AG20443 (cell line): ENCODE data around the gene ZNF823.
"Not testable (repeated sequence)": the region's sequence is repeated elsewhere in the genome, so short reads cannot be mapped to it uniquely, and the experiment has no call there.

Source experiments
- DNase-seq: peaks from one replicate; pipeline ENCODE4 v3.0.0; 2012; ENCODE audit warnings: low spot score, mixed read lengths

The ZNF823 gene

DNA sequence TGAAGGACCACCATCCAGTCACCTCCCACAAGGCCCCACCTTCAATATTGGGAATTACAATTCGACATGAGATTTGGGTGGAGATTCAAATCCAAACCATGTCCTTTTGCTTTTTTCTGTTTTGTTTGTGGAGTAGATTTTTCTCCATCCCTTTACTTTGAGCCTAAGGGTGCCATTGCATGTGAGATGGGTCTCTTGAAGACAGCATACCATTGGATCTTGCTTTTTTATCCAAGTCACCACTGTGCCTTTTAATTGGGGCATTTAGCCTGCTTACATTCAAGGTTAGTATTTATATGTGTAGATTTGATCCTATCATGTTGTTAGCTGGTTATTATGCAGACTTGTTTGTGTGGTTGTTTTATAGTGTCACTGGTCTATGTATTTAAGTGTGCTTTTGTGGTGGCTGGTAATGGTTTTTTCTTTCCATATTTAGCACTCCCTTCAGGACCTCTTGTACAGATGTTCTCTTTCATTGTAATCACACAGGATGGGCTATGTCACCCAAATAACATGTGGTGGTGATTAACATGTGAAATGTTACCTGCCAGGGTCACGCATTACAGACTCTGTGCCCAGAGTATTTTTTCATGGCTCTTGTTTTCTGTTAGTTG lies 58.0 kb downstream of the ZNF823 start:
- DNase-seq = no peak

DNA sequence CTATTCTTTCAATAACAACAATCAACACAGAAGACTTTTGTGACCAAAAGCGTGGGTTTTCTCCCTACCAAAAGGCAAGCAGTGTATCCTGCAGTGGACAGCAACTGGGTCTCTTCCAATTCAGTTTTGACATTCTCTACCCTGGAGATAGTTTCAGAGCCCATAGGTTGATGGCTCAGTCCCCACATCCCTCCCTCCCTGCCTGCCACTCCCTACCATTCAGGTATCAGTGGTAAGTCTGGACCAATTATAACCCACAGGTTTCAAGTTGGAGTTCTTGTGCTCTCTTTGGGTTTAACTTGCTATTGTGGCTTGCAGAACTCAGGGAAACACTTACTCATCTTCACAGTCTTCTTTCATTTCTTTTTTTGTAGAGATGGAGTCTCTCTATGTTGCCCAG lies 60.2 kb downstream of the ZNF823 start:
- DNase-seq = no peak

DNA sequence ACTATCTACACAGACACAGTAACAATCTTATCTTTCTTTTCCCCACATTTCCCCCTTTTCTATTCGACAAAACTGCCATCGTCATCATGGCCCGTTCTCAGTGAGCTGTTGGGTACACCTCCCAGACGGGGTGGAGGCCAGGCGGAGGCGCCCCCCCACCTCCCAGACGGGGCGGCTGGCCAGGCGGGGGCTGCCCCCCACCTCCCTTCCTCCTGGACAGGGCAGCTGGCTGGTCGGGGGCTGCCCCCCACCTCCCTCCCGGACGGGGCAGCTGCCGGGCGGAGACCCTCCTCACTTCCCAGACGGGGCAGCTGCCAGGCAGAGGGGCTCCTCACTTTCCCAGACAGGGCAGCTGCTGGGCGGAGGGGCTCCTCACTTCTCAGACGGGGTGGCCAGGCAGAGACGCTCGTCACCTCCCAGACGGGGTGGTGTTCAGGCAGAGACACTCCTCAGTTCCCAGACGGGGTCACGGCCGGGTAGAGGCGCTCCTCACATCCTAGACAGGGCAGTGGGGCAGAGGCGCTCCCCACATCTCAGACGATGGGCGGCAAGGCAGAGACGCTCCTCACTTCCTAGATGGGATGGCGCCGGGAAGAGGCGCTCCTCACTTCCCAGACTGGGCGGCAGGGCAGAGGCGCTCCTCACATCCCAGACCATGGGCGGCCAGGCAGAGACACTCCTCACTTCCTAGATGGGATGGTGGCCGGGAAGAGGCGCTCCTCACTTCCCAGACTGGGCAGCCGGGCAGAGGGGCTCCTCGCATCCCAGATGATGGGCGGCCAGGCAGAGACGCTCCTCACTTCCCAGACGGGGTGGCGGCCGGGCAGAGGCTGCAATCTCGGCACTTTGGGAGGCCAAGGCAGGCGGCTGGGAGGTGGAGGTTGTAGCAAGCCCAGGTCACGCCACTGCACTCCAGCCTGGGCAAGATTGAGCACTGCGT lies 61.8 kb downstream of the ZNF823 start:
- not testable (repeated sequence) for DNase-seq

DNA sequence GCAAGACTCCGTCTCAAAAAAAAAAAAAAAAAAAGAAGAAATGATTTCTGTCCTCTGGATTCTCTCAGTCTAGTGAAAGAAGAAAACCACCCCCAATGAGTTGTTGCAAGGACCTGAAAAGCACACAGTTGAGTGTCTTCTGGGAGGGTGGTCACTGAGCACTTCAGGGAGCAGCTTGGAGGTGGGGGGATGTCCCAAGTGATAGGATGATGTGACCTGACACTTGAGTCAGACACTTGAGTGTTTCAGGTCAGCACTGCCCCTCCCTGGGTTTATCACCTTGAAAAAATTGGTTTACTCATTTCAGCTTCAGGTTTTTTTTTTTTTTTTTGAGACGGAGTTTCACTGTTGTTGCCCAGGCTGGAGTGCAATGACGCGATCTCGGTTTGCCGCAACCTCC lies 63.2 kb downstream of the ZNF823 start:
- DNase-seq = no peak

DNA sequence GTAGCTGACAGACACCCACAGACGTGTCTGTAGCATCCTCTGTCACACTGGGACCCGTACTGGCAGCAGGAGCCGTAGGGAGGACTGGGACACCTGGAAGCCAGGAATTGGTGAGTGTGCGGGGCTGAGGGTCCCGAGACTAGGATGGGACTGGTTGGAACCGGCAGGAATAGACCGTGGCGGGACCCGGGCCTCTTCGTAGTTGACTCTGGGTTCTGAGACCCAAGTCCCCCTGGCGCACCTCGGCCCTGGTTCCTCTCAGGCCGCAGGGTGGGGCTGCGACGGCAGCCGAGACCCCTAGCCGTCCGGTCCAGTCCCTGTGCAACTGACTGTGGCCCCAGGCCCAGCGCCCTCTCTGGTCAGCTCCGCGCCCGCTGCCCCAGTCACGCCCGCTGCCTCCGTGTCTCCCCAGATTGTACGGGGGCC lies 64.7 kb downstream of the ZNF823 start:
- DNase-seq = peak; percentile 12

DNA sequence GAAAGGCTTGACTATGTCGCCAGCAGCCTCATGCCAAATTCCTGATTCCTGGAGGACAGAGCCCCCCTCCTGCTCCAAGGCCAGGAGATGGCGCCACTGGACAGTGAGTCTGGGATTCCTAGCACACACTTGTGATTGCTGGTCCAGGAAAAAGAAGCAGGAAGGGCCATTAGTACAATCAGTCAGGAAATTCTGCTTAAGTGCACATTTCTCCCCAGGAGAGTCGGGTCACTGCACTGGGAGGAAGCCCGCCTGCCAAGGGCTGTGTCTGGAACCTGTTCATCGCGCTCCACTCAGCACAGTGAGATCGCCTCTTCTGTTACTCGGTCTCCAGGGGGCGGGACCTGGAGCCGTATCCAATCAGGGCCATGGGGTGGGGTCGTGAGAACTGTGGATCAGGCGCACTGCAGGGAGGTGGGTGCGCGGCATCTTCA lies 65.1 kb downstream of the ZNF823 start:
- peak; percentile 87 for DNase-seq
